Eye (tissue), 1 donor: ENCODE results near the gene SELENBP1.
"Not testable (repeated sequence)": the region's sequence is repeated elsewhere in the genome, so short reads cannot be mapped to it uniquely, and the experiment has no call there.

ENCODE experiments used
- DNase-seq: peaks from one replicate; pipeline ENCODE4 v3.0.0-alpha.2; 2015

Gene SELENBP1

DNA sequence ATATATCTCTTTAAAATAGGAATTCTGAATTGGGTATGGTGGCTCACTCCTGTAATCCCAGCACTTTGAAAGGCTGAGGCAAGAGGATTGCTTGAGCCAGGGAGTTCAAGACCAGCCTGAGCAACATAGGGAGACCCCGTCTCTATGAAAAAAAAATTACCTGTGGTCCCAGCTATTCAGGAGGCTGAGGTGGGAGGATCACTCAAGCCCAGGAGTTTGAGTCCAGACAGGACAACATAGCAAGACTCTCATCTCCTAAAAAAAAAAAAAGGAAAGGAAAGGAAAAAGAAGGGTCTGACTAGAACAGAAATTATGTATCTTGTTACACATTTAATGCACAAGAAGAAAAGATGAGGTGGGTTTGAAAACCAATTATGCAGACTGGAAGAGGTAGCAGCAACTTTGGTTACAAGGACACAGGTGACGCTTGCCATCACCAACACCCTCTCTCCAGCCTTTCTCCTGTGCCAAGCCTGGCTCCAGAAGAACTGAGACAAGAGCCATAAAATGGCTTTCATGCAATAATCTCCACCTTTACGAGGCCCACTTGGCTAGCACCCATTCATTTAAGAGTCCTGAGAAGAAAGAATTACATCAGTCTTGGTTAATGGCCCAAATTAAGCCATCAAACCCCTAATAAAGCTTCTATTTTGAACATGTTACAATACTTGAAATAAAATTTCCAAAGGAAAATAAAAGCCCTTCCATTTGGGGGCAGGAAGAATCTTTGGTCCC lies 4.8 kb upstream of the SELENBP1 start:
- DNase-seq: no peak

DNA sequence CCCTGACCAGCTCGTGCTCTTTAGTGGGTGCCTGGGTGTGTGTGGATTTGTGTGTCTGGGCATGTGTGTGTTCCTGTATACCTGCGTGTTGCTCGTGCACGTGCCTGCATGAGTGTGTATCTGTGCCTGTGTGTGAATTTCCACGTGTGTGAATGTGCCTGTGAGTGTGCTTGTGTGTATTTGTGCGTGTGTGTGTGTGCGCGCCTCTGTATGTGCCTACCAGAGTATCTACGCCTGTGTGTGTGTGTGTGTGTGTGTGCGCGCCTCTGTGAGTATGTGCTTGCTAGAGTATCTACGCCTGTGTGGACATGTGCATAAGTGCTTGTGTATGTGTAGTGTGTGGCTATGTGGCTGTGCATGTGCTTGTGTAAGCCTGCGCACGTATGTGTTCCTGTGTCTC lies 691 bp upstream of the SELENBP1 start:
- no peak for DNase-seq

DNA sequence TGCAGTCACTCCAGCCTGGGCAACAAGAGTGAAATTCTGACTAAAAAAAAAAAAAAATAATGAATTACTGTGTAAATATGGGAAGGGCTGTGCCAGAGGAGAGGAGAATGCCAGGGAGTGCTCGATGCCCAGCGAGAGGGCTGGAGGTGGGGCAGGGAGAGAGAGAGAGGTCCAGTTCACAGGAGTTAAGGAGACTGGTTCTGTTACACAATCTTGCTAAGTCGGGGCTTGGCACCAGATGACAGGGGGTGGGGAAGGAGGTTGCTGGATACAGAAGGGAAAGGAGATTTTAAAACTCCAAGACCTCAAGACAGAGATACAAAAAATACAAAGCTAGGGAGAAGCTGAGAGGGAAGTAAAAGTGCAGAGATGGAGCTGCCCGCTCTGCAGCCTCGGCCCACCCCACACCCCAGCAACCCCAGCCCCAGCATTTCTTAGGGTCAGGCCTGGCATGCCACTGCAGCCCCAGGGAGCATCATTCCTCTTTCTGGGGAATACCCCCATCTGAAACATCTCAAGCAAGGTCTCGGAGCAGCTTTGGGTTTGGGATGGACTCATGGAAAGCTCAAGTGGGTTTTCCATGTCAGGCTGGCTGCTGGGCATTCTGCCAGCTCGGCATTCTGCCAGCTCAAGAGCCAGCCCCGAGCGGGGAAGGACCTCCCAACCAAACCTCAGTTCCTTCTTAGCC lies 991 bp downstream of the SELENBP1 start:
- DNase-seq: peak; percentile 52

DNA sequence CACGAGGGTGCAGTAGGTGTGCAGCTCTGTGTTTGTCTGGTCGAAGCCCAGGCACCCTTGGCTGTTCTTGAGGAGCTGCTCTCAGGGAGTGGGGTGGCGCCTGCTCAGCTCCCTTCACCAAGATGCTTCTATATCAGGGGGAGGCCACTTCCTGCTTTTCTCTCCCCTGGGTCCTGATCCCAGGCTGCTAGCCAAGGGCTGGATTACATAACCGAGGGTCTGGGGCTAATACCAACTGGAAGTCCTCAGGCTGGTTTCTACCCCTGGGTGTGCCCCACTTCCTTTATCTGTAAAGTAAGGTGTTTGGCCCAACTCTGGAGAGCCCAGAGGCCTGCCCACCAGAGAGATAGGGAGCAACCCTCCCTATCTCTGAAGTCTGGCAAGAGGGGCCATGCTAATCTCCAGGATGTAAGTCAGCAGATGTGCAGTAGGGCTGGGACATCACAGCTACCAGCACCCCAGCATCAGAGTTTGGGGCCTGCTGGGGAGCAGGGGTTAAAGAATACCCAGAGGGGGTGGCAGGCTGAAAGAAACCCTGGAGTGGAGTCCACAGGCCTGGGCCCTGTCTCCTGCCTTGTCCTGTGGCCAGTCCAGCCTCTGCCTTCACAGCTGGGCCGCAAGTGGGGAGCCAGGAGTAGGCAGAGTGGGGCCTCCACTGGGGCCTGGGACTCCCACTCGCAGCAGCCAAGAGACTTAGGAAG lies 2.1 kb downstream of the SELENBP1 start:
- DNase-seq: no peak

DNA sequence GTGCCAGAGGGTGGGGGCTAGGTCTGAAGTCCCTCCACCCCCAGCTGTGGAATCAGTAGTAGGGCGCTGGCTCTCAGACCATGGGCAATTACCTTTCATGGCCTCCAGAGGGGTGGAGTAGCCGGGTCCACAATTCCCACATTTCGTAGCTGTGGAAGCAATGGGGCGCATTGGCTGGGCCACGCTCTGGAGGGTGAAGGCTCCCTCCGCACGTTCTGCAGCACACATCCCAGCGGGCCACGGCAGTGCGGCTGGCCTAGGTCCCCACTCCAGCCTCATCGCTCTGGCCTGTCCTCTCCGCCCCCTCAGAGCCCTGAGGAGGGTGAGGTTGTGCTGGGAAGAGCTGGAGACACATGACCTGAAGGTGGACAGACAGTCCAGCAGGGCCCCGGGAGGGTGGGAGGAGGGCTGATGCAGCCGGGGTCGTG lies 2.9 kb downstream of the SELENBP1 start:
- DNase-seq: no peak

DNA sequence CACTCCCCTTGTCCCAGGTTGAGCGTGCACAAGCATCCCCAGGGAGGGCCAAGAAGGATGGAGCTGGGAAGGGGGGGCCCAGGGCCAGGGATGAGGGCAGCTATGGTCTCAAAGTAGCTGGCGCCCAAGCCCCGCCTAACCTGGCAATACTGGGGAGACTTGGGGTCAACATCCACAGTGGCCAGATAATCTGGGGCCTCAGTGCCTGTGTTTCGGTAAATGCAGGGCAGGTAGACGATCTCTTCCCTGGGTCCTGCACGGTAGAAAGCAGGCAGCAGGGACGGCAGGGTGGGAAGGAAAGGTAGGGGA lies 3.2 kb downstream of the SELENBP1 start:
- DNase-seq: no peak

DNA sequence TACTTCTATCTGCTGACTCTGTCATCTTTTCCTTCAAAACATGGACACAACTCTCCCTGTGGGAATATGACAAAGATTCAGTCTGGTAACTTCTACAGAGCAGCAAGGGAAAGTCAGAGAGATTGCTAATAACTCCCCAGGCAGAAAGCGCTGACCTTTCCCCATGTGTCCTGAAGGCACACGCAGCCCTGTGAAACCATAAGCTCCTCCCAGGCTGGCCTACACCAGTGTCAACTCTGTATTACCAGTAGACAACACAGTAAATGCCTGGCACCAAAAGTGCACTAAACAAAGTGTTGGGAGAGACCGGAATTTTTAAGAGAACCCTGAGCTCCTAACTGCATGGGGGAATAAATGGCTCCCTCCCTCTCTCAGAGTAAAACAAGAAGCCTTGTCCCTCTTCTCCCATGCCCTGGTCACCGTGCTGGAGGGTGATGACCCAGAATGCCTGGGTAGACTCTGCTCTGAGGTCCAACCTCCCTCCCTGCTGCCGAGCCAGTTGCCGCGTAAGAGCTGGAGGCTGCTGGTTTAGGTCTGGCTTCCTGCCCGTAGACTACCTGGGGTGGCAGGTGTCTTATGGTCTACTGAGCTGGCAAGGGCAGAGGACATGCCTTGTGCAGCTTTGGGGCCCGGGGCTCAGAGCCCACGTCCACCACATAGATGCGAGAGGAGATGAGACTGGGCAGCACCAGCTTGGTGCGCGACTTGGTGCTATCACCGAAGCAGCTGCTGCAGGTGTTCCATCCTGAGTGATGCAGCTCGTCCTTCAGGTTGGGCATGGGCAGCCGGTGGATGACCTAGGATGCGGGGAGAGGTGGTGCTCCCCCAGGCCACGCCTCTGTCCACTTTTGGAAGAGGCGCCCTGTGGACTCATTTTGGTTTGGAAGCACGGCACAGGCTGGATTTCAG lies 3.9 kb downstream of the SELENBP1 start:
- no peak for DNase-seq

DNA sequence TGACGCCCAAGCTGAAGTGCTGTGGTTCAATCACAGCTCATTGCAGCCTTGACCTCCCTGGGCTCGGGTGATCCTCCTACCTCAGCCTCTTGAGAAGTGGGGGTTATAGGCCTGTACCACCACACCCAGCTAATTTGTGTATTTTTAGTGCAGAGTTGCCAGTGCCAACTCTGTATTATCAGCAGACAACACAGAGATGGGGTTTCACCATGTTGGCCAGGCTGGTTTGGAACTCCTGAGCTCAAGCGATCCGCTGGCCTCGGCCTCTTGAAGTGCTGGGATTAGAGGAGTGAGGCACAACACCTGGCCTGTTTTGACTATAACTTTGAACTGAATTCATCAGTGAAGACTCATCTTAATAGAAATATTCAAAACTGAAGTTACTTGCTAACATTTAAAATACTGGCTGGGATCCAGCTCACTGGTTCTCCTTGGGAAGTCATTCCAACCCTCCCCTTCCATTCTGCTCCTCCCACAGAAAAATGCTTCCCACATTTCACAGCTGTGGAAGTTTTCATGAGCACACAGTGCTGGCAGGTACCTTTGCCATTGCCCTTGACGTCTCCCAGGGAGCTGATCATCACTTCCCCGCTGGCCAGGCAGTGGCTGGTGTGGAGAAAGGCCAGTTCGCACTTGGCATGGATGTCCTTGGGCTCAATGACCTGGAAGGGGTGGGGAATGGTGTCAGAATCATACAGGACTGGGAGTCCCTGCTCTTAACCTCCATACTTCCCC lies 4.7 kb downstream of the SELENBP1 start:
- DNase-seq: no peak

DNA sequence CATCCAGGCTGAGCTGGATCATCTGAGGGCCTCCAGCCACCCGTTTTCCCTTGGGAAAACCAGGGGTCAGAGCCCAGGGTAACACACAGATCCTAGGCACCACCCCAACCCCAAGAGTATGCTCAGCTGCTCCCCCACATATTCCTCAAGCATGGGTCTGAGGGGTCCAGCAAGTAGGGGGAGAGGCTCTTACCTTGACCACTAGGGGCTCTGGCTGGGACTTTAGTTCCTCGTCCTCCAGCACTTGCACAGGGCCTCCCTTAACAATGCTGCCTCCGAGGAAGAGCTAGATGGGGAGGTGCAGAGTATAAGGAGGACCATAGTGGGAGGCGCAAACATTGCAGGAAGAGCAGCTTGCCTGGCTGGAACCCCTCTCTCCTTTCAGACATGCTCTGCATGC lies 7.5 kb downstream of the SELENBP1 start:
- no peak for DNase-seq

DNA sequence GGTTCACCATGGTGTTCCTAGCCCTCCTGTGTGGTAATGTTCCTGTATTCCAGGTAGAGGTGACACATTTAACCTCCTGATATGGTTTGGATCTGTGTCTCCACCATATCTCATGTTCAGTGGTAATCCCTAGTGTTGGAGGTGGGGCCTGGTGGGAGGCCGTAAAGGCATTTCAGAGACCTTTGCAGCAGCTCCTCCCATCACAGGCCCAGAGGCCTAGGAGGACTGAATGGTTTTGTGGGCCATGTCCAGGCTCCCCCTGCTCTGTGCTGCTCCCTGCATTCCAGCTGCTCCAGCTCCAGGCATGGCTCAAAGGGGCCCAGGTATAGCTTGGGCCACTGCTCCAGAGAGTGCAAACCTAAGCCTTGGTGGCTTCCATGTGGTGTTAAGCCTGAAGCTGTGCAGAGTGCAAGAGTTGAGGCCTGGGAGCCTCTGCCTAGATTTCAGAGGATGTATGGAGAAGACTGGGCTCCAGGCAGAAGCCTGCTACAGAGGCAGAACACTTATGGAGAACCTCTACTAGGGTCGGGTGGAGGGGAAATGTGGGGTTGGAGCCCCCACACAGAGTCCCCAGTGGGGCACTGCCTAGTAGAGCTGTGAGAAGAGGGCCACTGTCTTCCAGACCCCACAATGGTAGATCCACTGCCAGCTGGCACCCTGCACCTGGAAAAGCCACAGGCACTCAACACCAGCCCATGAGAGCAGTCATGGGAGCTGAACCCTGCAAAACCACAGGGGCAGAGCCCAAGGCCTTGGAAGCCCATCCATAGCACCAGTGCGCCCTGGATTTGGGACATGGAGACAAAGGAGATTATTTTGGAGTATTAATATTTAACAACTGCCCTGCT lies 10.0 kb downstream of the SELENBP1 start:
- DNase-seq: no peak

DNA sequence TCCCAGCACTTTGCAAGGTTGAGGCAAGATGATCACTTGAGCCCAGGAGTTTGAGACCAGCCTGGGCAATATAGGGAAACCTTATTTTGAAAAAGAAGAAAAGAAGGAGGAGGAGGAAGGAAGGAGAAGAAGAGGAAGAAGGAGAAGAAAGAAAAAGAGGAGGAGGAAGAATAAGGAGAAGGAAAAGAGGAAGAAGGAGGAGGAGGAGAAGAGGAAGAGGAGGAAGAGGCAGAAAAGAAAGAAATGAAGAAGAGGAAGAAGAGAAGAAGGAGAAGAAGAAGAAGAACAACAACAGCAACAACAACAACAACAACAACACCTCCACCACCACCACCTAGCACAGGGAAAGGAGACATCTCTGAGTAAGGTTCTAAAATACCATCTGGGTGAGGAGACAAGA lies 10.6 kb downstream of the SELENBP1 start:
- DNase-seq: no peak

DNA sequence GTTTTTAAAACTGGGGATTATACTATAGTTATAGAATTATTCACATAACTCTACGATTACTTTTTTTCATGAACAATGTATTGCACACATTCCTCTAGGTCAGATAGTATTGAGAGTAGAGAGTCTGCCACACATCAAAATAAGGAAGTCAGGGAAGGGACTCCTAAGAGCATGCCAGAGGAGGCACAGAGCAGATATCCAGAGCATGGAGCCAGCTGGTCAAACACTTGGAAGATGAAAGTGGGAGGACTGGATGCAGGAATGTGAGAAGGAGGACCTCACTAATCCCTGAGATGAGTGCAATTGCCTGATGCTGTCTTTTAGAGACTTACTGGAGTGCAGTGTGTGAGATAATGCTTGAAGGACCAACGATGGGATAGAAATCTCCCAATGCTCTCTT lies 15.8 kb downstream of the SELENBP1 start:
- DNase-seq: no peak

DNA sequence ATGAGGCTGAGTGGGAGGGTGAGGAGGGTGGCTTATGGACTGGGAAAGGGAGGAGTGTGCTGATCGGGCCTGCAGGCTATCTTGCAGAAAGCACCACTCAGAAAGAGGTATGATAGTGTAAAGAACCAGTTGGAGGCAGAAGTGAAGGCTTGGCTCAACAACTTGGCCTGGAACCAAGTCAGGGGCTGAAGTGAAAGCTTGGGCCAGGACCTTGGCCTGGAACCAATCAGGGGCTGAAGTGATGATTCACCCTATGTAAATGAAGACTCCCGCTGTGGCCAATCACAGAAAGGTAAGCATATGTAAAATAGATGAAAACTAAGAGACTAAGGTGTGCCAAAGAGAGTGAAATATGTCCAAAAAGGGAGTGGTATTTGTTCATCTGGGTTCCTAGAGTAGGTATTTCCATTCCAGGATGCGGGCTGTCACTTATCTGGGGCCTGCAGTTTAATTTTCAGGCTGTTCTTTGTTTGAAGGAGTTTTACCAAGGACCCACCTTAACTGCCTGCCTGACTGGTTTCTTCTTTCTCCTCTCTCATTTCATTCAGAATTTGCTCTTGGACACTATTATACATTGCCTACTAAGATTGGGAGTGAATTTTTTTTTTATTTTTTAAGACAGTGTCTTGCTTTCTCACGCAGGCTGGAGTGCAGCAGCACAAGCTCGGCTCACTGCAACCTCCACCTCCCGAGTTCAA lies 20.3 kb downstream of the SELENBP1 start:
- no peak for DNase-seq

DNA sequence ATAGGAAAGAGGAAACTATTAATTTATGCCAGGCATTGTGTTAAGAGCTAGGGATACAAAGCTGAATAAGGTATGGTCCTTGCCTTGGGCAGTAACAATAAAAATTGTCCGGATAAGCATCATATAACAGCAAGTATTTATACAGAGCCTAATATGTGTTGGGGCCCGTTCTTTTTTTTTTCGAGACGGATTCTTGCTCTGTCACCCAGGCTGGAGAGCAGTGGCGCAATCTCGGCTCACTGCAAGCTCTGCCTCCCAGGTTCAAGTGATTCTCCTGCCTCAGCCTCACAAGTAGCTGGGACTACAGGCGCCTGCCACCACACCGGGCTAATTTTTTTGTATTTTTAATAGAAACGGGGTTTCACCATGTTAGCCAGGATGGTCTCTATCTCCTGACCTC lies 22.2 kb downstream of the SELENBP1 start:
- DNase-seq: not testable (repeated sequence)

DNA sequence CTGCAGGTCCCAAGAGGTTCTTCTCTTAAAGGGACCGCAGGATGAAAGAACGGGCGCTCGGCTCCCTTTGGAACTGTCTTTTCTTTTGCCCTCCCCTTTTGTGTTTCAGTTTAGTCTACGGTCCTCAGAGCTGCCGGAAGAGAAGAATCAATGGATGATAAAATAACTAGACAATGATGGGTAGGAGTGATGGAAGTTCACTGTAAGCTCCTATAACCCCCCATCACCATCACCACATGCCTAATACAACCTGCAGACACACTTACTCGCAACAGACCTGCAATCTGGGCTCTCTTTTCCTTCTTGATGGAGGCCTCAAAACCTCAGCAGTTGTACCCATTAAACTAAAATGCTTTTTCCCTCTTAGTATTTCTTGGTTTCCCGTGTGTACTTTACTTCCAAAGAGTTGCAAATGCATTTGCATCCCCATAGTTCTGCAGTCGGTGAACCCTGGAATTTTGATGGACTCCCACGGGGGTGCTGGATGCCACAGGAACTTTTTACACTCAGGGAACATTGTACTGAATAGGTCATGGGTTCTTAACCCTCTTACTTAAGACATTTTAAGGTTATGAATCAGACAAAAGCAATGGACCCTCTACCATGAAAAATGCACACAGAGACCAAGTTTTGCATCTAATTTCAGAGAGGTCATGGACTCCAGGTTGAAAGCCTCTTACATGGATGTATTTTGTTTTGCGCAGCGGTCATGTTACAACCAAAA lies 24.8 kb downstream of the SELENBP1 start:
- DNase-seq: peak; percentile 13

DNA sequence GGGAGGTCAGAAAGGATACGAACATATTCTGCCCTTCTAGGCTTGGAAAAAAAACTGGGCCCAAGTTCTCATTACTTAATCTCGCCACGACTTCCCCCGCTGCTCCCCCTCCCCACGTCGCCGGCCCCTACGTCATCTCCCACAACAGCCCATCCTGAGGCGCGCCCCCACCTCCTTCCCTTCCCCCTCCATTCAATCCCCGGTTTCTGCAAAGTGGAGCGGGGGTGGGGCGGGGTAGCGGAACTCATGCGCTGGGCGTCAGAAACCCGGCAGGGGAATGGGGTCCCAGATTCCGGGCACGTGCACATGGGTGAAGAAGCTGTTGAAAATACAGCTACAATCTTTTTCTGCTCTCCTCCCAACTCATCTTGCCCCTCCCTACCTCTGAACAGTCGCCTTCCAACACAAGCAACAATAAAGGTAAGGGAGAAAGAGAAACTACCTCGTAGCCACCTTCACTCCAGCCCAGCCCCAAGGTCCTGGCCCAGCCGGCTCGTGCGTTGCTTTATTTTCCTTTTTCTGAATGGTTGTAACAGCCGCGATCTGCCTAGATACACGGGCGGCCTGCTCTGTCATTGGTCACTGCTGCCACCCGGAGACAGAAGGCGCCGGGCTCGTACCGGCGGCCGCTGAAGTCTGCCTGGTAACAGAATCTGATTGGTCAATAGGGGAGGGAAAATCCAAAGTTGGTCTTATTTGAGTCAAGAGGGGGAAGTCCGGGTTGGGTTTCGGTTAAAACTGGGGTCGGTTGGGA lies 25.6 kb downstream of the SELENBP1 start, which contains the start of gene RFX5:
RFX5 (minus strand) TSS at position 484 of the 754 bp plus-strand sequence. CDS start 932 bp downstream, outside the sequence.
- peak; percentile 99 for DNase-seq

DNA sequence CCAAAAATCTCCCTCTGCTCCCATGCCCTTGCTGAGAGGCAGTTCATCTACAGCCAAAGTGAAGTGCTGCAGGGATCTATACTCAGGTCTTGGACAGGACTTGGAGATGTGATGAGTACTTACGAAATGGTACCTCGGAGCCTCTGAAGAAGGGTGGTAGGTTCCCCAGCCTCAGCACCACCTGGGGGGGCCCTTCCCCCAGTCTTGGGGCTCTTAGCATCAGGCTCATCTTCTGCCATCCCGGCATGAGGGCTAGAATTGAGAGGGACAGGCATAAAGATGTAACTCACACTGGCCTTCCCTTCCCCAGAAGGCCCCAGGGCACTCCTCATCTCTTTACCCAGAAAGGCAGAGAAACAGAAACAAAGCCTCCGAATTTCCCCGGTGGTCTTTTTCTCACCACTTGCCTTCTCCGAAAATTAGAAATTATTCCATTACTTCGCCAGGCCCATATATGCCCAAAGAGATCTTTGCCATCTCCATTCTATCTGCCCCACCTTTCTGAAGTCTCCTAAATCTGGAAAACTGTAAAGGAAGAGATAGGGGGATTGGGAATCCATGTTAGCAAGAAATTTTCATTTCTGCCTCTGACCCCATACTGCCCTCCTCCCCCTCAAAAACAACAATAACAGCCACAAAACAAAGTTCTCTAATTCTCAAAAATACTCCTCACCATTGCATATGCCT lies 26.3 kb downstream of the SELENBP1 start:
- DNase-seq: no peak

DNA sequence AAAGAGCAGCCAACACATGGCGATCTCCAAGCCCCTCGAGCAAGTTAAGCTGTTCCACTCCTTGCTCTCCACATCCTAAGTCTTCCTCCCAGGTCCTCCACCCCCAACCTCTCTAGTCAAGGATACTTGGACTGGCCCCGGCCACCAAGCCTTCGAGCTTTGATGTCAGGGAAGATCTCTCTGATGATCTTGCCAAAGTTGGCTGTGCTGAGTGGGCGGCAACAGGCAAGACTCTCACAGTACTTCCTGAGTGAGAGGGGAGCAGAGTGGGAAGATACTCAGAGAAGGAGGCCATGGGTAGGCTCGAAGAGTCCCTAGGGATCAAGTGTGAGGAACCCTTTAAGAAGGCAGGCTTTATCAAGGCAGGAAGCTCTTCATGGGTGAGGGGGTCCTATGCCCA lies 28.2 kb downstream of the SELENBP1 start:
- DNase-seq: no peak
